ENCODE data around the gene OR6C70.
"Not testable (repeated sequence)": the region's sequence is repeated elsewhere in the genome, so short reads cannot be mapped to it uniquely, and the experiment has no call there.

GRCh38 chr12:55441233-55441632, 28.7 kb downstream of the OR6C70 start:
- not testable (repeated sequence) for TF ChIP-seq TCF7L2 (IDR thresholded peaks at IDR 0.05; ENCODE audit: low read depth, low read length); SIN3A (IDR thresholded peaks at IDR 0.05; ENCODE audit: borderline replicate concordance, insufficient read depth, low read depth, low read length)
